ENCODE results near the gene LY86. TPM values are rescaled to one million over a fixed set of nuclear protein-coding genes. Genes with fewer than 3 reads are reported as not detected.

LY86 gene
- total RNA-seq, 1 donor from 2014 or later, result not detected

GRCh38 chr6:6584310-6585002 is 4.1 kb upstream of the LY86 start:
- no peak for FAIRE-seq
- H3K36me3 ChIP-seq (ENCODE audit: control insufficient read depth, insufficient read depth, low read length), result no peaks in the 10 kb centered on the region
- H3K27me3 ChIP-seq (ENCODE audit: control insufficient read depth, insufficient read depth, low read length), result no peaks in the 10 kb centered on the region
- no peak overlapping the region for H3K4me3 ChIP-seq (ENCODE audit: low read depth, low read length)
- no peak for TF ChIP-seq CTCF (IDR thresholded peaks at IDR 0.05; ENCODE audit: insufficient read depth, low read length, severe bottlenecking)
- no peak for DNase-seq (ENCODE audit: low read depth)

GRCh38 chr6:6585003-6585311 is 3.6 kb upstream of the LY86 start:
- no peaks in the 10 kb centered on the region for H3K36me3 ChIP-seq (ENCODE audit: control insufficient read depth, insufficient read depth, low read length)
- TF ChIP-seq CTCF (IDR thresholded peaks at IDR 0.05; ENCODE audit: insufficient read depth, low read length, severe bottlenecking), result no peak
- no peak for FAIRE-seq

GRCh38 chr6:6586167-6586566 is 2.4 kb upstream of the LY86 start:
- H3K27me3 ChIP-seq (ENCODE audit: control insufficient read depth, insufficient read depth, low read length), result no peaks in the 10 kb centered on the region
- no peaks in the 10 kb centered on the region for H3K36me3 ChIP-seq (ENCODE audit: control insufficient read depth, insufficient read depth, low read length)
- DNase-seq (ENCODE audit: low read depth) (no peak), FAIRE-seq (no peak)
- no peak overlapping the region for H3K4me3 ChIP-seq (ENCODE audit: low read depth, low read length)
- TF ChIP-seq CTCF (IDR thresholded peaks at IDR 0.05; ENCODE audit: insufficient read depth, low read length, severe bottlenecking), result no peak

More at GRCh38 chr6:6585003-6585311, 3.6 kb upstream of the LY86 start:
- DNase-seq (ENCODE audit: low read depth), result no peak
- Histone ChIP-seq H3K27me3 (ENCODE audit: control insufficient read depth, insufficient read depth, low read length) (no peaks in the 10 kb centered on the region), H3K4me3 (ENCODE audit: low read depth, low read length) (no peak overlapping the region)

GRCh38 chr6:6586671-6587526 is 1.6 kb upstream of the LY86 start:
- no peaks in the 10 kb centered on the region for H3K27me3 ChIP-seq (ENCODE audit: control insufficient read depth, insufficient read depth, low read length)

GRCh38 chr6:6587696-6588063 is 840 bp upstream of the LY86 start:
- no peak for FAIRE-seq
- no peak for DNase-seq (ENCODE audit: low read depth)
- no peak overlapping the region for H3K4me3 ChIP-seq (ENCODE audit: low read depth, low read length)
- no peaks in the 10 kb centered on the region for H3K27me3 ChIP-seq (ENCODE audit: control insufficient read depth, insufficient read depth, low read length)
- TF ChIP-seq CTCF (IDR thresholded peaks at IDR 0.05; ENCODE audit: insufficient read depth, low read length, severe bottlenecking), result no peak
- no peaks in the 10 kb centered on the region for H3K36me3 ChIP-seq (ENCODE audit: control insufficient read depth, insufficient read depth, low read length)

More at GRCh38 chr6:6586671-6587526, 1.6 kb upstream of the LY86 start:
- Histone ChIP-seq H3K4me3 (ENCODE audit: low read depth, low read length) (no peak overlapping the region), H3K36me3 (ENCODE audit: control insufficient read depth, insufficient read depth, low read length) (no peaks in the 10 kb centered on the region)
- DNase-seq (ENCODE audit: low read depth), result no peak
- FAIRE-seq, result no peak
- TF ChIP-seq CTCF (IDR thresholded peaks at IDR 0.05; ENCODE audit: insufficient read depth, low read length, severe bottlenecking), result no peak
